K562 (cell line): ENCODE results near the gene TNFAIP3. TPM values are rescaled to one million over a fixed set of nuclear protein-coding genes. Genes with fewer than 3 reads are reported as not detected.

Experiments
- CHD1 ChIP-seq: fragments of 200-600 bp; sonication (generic); IDR thresholded peaks from one replicate; pipeline ENCODE4 v1.6.1; 2012; ENCODE audit warnings: mild to moderate bottlenecking, moderate library complexity, low read length, inconsistent platforms
- DNMT1 ChIP-seq: fragments of 450-650 bp; IDR thresholded peaks from 2 replicates; pipeline ENCODE4 v1.6.1; 2016; ENCODE audit warnings: antibody characterized with exemption, mild to moderate bottlenecking
- HNRNPL ChIP-seq: fragments of 200-400 bp; formaldehyde crosslinking; IDR thresholded peaks from 2 replicates; pipeline ENCODE4 v1.6.1; 2017; ENCODE audit warnings: low read depth, mild to moderate bottlenecking, low read length
- KHSRP ChIP-seq: fragments of 450-650 bp; IDR thresholded peaks from 2 replicates; pipeline ENCODE4 v1.6.1; 2017
- KLF13 ChIP-seq: fragments of 450-650 bp; IDR thresholded peaks from 2 replicates; pipeline ENCODE4 v1.6.1; 2016; ENCODE audit warnings: missing genetic modification characterization, low read depth, mild to moderate bottlenecking, missing compliant biosample characterization, moderate library complexity, borderline replicate concordance
- NFYB ChIP-seq: IDR thresholded peaks from 2 replicates; pipeline ENCODE4 v1.6.1; 2011; ENCODE audit warnings: mild to moderate bottlenecking, moderate library complexity; ENCODE audit not compliant: insufficient read length; ENCODE audit errors: extremely low read depth
- NUFIP1 ChIP-seq: fragments of 450-650 bp; IDR thresholded peaks from 2 replicates; pipeline ENCODE4 v1.6.1; 2018; ENCODE audit not compliant: partially characterized antibody
- RBBP5 ChIP-seq: fragments of 200-600 bp; sonication (generic); IDR thresholded peaks from 2 replicates; pipeline ENCODE4 v1.6.1; 2012; ENCODE audit warnings: borderline replicate concordance, mild to moderate bottlenecking, low read length, control low read depth, inconsistent platforms; ENCODE audit not compliant: insufficient read depth, poor library complexity, severe bottlenecking
- SNIP1 ChIP-seq: fragments of 450-650 bp; IDR thresholded peaks from 2 replicates; pipeline ENCODE4 v1.7.1; 2017; ENCODE audit warnings: low read depth, mild to moderate bottlenecking
- TAF9B ChIP-seq: fragments of 450-650 bp; IDR thresholded peaks from 2 replicates; pipeline ENCODE4 v1.6.1; 2018; ENCODE audit warnings: mild to moderate bottlenecking; ENCODE audit not compliant: partially characterized antibody
- THRAP3 ChIP-seq: fragments of 450-650 bp; IDR thresholded peaks from 2 replicates; pipeline ENCODE4 v1.6.1; 2016; ENCODE audit warnings: mild to moderate bottlenecking, inconsistent platforms, borderline replicate concordance
- TRIM28 ChIP-seq: fragments of 450-650 bp; IDR thresholded peaks from 2 replicates; pipeline ENCODE4 v1.6.1; 2017
- WHSC1 ChIP-seq: IDR thresholded peaks from one replicate; pipeline ENCODE4 v1.6.1; 2012; ENCODE audit warnings: low read length, control low read depth, inconsistent platforms
- polyA plus RNA-seq, 8 experiments: library from polyadenylated mRNA; depleted of rRNA in 4 of 8; stranded (reverse) in 5 of 8; unstranded in 3 of 8; fragments of >200 nt; fragmentation: Nextera tagmentation in 2 of 8; fragmentation: Illumina TruSeq in 1 of 8; extraction: Ambion mirVana in 2 of 8; extraction: Trizol in 1 of 8; gene quantifications; 2 replicates each; pipeline versions ENCODE4 v1.2.1 to v1.2.3, GENCODE V29; 2011 to 2014; ENCODE audit warnings: inconsistent platforms in 1 of 8, missing spikeins in 1 of 8
- total RNA-seq, 7 experiments: library from RNA; depleted of rRNA in 6 of 7; stranded (reverse); fragments of >200 nt in 6 of 7; fragmentation: Illumina TruSeq in 2 of 7; extraction: Trizol in 2 of 7; gene quantifications; 2 replicates each; pipeline versions ENCODE4 v1.2.1 to v1.2.3, GENCODE V29; 2011 to 2021; ENCODE audit warnings: low replicate concordance in 1 of 7
- TF ChIP-seq, protein P1 (sequence below): sonication (generic); formaldehyde crosslinking; IDR thresholded peaks from 2 replicates; pipeline ENCODE4 v1.5.0; 2020; ENCODE audit warnings: missing genetic modification reagents
- TF ChIP-seq, protein P2 (sequence below): IDR thresholded peaks from 3 replicates; pipeline ENCODE4 v1.6.1; 2011; ENCODE audit warnings: borderline replicate concordance, mild to moderate bottlenecking, moderate library complexity; ENCODE audit not compliant: insufficient read length; ENCODE audit errors: extremely low read depth
- TF ChIP-seq, protein P3 (sequence below): fragments of 250-450 bp; sonication (Bioruptor Pico); IDR thresholded peaks from 2 replicates; pipeline ENCODE4 v1.4.0; 2020
- TF ChIP-seq, protein P4 (sequence below): fragments of 250-450 bp; sonication (Bioruptor Pico); IDR thresholded peaks from 2 replicates; pipeline ENCODE4 v1.4.0; 2020; ENCODE audit warnings: borderline replicate concordance

Gene TNFAIP3
- total and polyA plus RNA-seq, 9 of the 15 experiments (the other 6 are each of a cell fraction or from before 2014, with no cell fraction given), result 0.79 to 17.0 (median 6.4) TPM

DNA sequence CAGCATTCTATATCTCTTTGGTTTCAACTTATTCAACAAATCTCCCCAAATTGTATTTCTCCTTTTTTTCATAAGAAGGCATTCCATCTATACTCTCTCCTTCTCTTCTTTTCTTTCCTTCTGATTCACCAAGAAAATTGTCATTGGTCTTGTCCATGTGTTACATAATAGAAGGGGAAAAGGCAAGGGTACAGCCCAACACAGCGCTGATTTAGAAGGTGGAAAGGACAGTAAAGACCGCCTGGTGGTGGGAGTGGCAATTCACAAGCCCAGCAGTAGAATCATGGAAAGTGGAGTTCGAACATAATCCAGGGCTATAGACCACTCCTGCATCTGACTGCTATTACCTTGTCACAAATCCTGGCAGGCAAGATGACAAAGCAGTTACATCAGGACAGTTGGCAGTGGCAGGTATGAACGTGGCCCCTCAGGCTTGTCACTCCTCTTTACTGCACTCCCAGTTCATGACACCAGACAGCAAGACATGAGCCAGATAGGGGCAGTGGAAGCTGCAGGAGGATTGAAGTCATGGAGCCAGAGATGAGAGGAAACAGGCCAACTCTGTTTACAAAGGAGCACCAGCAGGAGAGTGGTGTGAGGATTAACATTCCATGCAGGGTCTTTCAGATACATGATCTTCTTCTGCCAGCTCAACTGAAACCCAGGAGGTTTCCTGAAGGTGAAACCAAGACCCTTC, 2.1 kb upstream of the TNFAIP3 start (continued):
- TF ChIP-seq, protein P1, sequence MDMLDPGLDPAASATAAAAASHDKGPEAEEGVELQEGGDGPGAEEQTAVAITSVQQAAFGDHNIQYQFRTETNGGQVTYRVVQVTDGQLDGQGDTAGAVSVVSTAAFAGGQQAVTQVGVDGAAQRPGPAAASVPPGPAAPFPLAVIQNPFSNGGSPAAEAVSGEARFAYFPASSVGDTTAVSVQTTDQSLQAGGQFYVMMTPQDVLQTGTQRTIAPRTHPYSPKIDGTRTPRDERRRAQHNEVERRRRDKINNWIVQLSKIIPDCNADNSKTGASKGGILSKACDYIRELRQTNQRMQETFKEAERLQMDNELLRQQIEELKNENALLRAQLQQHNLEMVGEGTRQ (CRISPR knock-in tag), result no peak
- no peak for TF ChIP-seq NFYB
- TF ChIP-seq CHD1, result no peak
- TF ChIP-seq, protein P2, sequence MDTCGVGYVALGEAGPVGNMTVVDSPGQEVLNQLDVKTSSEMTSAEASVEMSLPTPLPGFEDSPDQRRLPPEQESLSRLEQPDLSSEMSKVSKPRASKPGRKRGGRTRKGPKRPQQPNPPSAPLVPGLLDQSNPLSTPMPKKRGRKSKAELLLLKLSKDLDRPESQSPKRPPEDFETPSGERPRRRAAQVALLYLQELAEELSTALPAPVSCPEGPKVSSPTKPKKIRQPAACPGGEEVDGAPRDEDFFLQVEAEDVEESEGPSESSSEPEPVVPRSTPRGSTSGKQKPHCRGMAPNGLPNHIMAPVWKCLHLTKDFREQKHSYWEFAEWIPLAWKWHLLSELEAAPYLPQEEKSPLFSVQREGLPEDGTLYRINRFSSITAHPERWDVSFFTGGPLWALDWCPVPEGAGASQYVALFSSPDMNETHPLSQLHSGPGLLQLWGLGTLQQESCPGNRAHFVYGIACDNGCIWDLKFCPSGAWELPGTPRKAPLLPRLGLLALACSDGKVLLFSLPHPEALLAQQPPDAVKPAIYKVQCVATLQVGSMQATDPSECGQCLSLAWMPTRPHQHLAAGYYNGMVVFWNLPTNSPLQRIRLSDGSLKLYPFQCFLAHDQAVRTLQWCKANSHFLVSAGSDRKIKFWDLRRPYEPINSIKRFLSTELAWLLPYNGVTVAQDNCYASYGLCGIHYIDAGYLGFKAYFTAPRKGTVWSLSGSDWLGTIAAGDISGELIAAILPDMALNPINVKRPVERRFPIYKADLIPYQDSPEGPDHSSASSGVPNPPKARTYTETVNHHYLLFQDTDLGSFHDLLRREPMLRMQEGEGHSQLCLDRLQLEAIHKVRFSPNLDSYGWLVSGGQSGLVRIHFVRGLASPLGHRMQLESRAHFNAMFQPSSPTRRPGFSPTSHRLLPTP, result no peak
- no peak for TF ChIP-seq TAF9B
- TF ChIP-seq SNIP1, result peak; percentile 9; the same call in 1 of the 2 replicates
- TF ChIP-seq TRIM28, result peak; percentile 28; the same call in 1 of the 2 replicates
- TF ChIP-seq DNMT1, result no peak
- peak; percentile 13; the same call in 1 of the 2 replicates for TF ChIP-seq THRAP3
- peak; percentile 54; the same call in 1 of the 2 replicates for TF ChIP-seq KLF13 (tag)
- peak; percentile 29 for TF ChIP-seq NUFIP1
- TF ChIP-seq HNRNPL, result no peak
- no peak for TF ChIP-seq RBBP5
- TF ChIP-seq WHSC1, result no peak
- TF ChIP-seq KHSRP, result no peak
- TF ChIP-seq, protein P3, sequence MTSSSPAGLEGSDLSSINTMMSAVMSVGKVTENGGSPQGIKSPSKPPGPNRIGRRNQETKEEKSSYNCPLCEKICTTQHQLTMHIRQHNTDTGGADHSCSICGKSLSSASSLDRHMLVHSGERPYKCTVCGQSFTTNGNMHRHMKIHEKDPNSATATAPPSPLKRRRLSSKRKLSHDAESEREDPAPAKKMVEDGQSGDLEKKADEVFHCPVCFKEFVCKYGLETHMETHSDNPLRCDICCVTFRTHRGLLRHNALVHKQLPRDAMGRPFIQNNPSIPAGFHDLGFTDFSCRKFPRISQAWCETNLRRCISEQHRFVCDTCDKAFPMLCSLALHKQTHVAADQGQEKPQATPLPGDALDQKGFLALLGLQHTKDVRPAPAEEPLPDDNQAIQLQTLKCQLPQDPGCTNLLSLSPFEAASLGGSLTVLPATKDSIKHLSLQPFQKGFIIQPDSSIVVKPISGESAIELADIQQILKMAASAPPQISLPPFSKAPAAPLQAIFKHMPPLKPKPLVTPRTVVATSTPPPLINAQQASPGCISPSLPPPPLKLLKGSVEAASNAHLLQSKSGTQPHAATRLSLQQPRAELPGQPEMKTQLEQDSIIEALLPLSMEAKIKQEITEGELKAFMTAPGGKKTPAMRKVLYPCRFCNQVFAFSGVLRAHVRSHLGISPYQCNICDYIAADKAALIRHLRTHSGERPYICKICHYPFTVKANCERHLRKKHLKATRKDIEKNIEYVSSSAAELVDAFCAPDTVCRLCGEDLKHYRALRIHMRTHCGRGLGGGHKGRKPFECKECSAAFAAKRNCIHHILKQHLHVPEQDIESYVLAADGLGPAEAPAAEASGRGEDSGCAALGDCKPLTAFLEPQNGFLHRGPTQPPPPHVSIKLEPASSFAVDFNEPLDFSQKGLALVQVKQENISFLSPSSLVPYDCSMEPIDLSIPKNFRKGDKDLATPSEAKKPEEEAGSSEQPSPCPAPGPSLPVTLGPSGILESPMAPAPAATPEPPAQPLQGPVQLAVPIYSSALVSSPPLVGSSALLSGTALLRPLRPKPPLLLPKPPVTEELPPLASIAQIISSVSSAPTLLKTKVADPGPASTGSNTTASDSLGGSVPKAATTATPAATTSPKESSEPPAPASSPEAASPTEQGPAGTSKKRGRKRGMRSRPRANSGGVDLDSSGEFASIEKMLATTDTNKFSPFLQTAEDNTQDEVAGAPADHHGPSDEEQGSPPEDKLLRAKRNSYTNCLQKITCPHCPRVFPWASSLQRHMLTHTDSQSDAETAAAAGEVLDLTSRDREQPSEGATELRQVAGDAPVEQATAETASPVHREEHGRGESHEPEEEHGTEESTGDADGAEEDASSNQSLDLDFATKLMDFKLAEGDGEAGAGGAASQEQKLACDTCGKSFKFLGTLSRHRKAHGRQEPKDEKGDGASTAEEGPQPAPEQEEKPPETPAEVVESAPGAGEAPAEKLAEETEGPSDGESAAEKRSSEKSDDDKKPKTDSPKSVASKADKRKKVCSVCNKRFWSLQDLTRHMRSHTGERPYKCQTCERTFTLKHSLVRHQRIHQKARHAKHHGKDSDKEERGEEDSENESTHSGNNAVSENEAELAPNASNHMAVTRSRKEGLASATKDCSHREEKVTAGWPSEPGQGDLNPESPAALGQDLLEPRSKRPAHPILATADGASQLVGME (CRISPR knock-in tag), result no peak
- TF ChIP-seq, protein P4, sequence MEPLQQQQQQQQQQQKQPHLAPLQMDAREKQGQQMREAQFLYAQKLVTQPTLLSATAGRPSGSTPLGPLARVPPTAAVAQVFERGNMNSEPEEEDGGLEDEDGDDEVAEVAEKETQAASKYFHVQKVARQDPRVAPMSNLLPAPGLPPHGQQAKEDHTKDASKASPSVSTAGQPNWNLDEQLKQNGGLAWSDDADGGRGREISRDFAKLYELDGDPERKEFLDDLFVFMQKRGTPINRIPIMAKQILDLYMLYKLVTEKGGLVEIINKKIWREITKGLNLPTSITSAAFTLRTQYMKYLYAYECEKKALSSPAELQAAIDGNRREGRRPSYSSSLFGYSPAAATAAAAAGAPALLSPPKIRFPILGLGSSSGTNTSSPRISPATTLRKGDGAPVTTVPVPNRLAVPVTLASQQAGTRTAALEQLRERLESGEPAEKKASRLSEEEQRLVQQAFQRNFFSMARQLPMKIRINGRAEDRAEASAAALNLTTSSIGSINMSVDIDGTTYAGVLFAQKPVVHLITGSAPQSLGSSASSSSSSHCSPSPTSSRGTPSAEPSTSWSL (CRISPR knock-in tag), result no peak
